Measurements from ENCODE around the gene VANGL2. TPM values are rescaled to one million over a fixed set of nuclear protein-coding genes. Genes with fewer than 3 reads are reported as not detected.
A peak's percentile ranks its signal among the peaks of the same experiment; 100 is the strongest.

Gene VANGL2
- total RNA-seq, 1 donor from 2014 or later, result 12.3 TPM

DNA sequence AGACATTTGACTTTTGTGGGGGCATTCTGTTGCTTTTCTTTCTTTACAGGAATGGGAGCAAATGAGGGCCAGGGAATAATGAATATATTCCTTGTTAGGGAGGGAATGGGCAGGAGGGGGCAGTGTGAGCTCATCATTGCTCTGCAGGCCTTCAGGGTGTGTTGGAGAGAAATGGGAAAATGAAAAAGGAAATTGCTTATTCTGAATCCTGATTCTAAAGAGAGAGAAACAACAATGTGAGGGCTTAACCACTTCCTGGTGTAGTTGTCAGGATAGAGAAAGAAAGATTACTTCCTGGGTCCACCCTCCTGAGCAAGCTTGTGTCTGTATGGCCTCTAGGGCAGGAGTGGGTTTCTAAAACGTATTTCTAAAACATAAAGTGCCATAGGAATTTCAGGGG lies 28.3 kb downstream of the VANGL2 start:
- ATAC-seq, result peak; percentile 80

DNA sequence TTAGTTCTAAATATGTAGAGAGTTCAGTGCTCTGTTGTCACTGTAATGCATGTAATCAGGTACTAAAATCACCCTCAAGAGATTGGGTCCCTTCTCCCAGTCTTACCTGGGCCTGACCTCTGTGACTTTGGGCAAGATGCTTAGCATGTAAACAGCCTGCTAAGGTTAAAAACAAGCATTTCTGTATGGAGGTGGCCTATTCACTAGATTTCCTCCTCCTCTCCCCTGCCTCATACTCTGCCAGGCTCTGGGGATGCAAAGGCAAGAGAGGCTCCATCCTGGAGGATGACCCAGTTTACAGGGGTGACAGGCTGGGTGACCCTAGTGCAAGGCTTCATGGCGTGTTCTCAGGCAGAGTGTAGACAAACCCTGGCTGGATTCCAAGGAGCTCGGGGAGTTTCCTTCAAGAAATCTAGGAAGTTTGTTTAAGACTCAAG lies 28.8 kb downstream of the VANGL2 start:
- ATAC-seq, result peak; percentile 31

DNA sequence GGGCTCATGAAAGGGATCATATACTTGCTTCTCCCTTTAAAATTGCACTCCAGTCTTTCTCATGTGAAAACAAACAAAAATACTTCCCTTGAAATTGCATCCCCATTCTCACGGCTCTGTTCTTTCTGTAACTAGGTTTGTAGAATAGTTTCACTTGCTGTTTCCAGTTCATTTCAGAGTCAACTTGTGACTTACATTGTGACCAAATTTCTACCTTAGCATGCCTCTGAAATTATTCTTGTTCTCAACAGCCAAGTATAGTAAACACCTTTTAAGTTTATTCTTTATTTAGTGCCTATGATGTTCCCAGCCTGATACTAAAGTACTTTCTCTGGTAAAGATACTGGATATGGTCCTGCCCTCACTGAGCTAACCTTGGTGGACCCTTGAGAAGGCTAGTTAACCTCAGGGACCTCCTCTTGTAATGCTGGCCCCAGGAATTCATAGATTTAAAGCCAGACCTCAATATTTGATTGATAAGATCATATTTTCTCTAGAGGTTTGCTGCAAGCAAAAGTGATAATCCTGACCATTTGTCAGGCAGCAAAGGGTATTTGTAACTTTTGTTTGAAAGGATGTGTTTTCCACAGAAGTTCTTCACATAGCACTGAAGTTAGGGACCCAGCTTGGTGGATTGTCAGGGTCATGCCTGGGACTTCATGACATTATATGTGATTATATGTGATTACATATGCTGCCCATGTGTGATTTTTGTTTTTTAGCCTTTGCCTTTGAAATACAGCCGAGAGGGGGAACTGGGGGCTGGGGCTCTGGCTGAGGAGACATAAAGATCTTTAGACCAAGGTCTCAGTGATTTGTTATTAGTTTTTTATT lies 29.6 kb downstream of the VANGL2 start:
- no peak for ATAC-seq

DNA sequence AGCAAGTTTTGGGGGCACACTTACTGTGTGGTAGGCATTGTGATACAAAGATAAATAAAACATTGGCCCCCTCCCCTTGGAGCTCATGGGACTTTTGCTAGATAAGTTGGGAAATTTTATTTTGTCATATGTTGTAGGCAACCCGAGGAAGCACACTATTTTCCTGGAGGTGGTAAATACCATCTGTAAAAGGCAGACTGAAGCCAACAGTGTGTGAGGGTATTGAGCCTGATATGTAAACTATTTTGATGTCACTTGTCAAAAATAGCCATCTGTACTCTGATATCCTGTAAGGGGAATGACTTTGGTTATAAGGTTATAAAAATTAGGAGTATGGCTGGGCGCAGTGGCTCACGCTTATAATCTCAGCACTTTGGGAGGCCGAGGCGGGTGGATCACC lies 30.6 kb downstream of the VANGL2 start:
- ATAC-seq, result no peak

DNA sequence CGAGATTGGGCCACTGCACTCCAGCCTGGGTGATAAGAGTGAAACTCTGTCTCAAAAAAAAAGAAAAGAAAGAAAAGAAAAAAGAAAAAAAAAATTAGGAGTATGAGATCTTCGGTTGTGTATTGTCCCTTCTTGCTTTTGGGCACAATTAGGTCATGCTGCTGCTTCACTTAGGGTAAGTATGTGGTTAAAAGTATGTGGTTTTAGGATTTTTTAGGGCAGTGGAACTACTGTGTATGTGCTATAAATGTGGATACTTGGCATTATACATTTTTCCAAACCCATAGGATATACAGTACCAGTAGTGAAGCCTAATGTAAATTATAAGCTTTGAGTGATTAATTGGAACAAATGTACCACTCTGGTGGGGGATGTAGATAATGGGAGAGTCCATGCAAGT lies 31.2 kb downstream of the VANGL2 start:
- ATAC-seq, result no peak

DNA sequence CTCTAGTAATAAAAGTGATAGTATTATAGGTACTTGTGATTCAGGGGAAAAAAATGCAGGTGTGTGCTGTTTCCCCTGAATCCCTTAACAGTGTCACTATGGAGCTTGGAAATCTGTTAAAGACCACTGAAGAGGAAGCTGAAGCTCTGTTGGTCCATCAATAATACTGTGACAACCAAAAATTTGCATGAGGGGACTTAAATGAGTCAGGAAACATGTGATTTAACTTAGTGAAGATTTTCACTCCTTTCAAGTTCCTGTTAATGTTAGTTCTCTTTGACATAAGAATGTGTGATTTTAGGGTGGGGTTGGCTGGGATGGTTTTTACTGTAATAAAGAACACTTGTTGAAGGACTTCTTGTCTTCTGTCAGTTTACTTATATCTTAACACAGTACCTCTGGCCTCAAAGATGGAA lies 32.0 kb downstream of the VANGL2 start:
- ATAC-seq, result no peak

DNA sequence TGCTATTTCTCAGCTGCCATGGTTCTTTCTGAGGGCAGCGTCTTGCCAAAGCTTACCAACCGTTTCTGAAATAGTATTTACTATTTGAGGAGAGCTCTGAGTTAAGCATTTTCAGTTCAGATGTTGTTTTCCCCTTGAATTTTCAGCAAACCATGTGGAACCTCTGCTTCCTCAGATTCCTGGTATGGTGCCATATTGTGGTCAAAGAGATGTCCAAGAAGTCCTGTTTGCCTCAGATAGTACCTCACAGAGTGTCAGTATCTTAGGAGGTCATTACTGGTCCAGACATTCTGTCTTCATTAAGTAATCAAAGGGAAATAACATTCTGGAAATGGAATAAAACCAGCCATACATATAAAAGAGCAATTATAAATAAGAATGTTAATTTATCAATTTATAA lies 36.6 kb downstream of the VANGL2 start:
- no peak for ATAC-seq

DNA sequence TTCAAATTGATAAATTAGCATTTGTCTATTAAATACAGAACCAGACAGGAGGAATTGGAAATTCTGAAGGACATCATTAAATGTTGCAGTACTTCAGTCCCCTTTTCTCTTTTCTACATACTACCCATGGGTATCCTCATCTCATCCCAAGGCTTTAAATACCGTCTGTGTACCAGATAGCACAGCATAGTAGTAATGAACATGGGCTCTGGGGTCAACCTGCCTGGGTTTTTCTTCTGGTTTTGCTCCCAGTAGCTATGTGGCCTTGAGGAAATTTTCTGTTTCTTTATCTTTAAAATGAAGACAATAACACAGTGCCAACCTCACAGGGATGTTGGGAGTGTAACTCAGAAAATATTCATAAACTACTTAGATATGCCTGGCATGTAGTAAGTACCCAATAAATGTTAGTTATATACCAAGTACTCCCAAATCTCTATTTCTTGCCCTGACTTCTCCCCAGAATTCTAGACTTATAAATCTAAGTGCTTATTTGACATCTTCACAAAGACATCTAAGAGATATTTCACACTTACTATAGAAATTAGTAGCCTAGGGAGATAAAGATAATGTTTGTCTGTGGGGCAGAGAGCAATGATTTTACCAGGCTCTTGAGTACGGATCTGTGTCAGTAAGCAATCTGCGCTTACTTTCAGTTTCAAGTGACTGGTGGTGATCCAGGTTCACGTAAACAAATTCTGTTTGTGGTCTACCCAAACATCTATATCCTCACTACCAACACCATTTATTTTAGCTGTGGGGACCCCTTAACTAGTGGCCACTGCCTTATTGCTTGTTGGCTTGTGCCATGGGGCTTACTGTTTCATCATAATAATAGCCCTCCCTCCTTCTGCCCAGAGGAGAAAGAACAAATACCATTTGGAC lies 37.3 kb downstream of the VANGL2 start:
- no peak for ATAC-seq

DNA sequence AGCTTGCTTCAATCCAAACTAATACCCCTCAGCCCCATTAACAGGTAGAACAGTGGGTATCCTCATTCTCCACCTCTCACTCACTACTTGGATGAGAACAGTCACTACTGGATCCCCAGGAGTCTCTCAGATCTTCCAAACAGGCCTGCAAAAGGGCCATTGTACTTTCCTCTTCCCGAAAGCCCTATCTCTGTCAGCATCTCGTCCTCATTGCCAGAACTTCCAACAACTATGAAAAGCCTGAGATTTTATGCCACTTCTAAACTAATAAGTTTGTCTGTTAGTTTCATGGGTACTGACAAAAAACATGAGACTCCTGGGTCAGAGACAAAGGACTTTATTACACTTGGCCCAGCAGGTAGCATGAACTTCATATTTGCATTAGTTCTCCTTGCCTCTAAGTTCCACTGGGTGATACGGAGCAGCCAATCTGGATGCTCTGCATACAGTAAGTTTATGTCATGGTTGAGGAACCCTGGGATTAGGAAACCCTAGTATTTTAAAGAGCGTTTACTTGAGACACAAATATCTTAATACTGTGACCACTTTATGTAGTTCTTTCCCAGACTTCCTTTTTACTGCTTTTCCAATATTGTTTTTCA lies 38.1 kb downstream of the VANGL2 start:
- ATAC-seq, result no peak

DNA sequence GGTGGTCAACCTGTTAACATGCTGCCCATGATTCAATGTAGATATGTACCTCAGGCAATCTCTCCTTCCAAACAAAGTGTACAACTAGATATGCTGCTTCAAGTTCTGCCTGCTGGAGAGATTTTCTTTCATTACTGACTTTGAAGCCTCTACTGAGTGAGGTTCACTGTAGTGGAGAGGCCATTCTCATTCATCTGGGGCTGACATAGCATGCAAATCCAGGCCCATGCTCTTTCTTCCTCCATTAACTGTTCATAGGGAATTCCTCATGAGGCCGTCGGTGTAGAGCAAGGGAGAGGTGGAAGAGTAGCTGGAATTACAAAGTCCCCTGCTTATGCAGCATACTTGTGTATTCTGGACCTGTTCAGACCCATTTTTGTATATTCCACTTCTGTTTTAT lies 38.6 kb downstream of the VANGL2 start:
- no peak for ATAC-seq

DNA sequence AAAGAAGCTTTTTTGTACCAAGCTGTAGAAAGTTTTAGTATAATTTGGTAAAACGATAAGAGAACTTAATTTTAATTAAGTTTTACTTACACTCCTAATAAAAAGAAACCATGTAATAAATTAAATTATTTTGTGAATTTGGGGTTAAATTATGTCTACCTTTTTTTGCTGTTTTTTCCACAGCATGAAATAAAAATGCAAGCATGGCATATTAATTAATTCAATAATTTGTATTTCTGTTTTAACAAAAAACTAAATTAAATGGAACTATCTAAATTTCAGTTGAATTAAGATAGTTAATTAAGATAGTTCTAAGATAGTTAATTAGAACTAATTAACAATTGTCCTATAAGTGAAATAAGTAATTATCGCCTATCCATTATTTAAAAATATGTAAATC lies 39.4 kb downstream of the VANGL2 start:
- no peak for ATAC-seq

DNA sequence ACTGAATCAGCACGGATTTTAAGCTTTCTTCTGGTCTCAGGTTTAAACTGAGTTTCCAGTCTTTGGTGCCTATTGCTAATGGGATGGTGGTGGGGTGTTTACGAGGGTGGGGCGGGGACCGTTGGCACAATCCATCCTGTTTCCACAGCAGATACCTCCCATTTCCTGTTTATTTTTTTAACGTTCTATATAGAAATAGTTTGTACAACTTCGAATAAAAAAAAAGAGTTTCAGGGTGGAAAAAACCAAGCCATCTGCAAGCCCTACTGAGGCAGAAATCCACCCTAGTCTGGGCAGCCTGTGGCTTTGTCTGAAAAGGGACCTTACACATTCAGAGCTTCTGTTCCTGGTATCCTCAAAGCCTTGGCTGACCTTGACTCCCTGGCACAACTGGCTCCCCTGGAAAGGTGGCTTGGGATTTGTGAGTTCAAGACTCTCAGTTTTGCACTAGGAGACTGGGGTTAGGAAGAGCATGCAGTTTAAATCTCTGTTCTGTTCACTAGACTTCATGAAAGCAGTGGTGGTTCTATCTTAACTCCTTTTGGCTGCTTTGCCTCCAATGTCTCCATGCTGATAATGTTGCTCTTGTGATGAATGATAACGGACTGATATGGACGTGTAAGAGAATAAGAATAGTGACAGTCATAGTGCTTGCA lies 46.7 kb downstream of the VANGL2 start:
- no peak for ATAC-seq

DNA sequence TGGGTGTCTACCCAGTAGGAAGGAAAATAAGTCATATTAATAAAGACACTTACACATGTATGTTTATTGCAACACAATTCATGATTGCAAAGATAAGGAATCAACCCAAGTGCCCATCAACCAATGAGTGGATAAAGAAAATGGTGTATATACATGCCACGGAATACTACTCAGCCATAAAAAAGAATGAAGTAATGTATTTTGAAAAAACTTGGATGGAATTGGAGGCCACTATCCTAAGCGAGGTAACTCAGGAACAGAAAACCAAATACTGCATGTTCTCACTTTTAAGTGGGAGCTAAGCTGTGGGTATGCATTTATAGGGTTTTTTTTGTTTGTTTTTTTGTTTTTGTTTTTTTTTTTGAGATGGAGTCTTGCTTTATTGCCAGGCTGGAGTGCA lies 49.1 kb downstream of the VANGL2 start:
- ATAC-seq, result no peak

DNA sequence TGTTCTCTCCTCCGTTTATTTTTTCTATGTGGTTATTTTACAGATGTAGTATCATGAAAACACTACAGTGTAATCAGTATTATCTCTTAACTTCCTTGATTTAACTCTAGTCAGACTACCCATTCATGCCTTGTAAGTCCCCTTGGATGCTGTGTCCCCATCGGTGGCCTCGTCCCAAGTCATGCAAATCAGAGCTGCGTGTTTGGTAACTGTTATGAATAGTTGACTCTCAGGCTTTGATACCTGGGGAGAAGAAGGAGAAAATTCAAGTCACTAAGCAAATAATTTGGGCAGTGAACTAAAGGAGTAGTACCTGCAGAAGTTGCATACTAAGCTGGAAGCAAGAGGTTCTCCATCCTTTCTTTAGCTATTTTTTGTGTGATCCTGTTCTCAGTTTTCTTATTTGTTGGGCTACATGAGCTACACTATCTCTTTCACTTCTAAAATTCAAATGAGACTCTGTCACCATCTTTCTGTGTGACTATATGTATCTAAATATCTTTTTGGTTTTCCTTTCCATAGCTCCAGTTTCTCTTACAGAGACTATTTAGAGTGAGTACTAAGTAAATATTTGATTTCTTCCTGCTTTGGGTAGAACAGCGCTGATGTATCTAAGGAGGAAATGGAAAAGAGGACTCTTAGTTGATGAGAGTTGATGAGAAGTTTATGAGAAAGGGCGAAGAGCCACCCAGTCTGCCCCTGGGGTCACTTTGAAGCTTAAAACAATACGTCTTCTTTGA lies 50.9 kb downstream of the VANGL2 start:
- ATAC-seq, result no peak

DNA sequence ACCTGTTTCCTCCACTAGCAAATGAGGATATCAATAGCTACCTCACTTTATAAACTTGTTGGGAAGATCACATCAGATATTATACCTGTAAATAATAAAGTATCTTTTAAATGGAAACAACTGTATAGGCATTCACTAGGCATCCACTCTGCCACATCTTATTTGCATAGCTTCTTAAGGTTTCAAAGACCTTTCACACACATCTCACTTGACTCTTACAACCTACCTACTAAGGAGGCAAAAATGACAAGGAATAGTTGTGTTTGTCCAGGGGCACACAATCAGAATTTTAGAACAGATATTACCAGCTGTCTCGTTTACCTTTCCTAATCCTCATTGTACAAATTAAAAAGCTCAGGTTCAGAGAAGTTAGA lies 51.5 kb downstream of the VANGL2 start:
- ATAC-seq, result no peak

DNA sequence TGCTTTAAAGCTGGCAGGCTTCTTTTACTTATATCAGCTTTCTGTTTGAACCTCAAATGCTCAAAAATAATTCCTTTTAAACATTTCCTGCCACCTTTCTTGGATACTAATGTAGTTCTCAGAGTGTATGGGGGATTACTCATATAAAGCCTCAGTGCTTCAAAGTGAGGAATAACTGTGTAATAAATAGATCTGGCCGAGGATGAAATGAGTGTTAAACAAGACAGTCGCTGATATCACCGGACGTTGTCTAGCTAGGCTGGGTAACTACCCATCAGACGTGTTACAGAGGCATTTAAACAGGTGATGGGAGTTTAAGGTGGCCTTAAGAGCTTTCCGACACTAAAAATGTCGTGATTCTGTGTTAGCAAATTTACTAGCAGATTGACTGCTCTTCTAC lies 53.1 kb downstream of the VANGL2 start:
- ATAC-seq, result no peak

DNA sequence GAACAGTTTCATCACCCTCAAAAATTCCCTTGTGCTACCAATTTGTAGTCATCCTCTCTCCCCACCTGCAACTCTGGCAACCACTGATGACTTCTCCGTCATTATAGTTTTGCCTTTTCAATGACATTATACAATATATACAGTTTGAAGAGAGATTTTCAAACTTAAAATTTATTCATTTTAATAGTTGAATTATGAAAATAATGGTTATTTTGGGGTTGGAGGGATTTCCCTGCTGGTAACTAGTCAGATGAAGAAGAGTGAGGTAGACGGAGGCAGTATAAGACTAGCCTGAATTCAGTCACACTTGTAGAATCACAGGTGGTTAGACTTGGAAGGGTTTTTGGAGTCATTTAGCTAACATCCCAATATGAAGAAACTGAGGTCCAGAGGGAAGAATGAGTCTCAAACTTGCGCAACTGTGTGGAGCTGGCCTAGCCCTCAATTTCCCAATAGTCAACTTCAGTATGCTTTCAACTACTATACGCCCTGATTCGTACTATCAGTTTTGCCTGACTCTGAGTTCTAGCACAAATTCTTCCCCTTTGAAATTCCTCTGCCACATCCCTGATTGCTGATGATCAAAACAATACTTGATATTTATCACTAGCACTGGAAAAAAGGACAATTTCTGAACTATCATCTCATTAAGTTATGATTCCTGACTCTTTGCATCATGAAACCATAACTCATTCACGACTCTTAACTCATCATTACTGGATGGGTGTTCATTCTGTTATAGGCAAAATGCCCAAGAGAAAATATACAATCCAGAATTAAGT lies 54.2 kb downstream of the VANGL2 start:
- ATAC-seq, result no peak

DNA sequence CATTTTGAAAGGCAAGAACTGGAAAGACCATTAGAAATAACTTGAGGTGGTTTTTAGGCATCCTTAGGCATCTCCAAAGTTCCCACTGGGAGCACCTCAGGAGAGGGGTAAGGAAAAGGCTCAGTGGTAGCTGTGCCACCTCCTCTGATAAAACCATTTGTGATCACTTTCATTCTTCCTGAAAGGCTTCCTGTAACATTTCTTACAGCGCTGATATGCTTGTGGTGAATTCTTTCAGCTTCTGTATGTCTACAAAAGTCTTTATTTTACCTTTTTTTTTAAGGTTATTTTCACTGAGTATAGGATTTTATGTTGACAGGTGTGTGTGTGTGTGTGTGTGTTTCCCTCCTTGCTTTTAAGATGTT lies 54.8 kb downstream of the VANGL2 start:
- no peak for ATAC-seq

DNA sequence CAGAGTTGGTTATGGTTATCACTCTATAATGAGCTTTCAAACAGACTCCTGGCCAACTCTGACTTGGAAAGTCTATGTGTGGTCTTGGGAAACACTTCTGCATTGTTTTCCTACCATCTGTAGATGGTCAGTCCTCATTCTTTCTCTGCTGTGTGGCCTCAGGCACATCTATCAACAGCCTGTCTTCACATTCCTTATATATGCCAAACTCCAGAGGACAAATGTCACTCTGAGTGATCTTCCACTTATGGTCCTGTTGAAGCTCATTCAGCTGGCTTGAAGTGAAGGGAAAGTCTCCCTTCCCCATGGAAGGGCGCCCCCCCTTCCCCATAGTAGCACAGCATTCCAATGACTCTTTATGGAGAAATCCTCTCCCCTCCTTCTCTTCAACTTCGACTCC lies 58.7 kb downstream of the VANGL2 start:
- ATAC-seq, result no peak

DNA sequence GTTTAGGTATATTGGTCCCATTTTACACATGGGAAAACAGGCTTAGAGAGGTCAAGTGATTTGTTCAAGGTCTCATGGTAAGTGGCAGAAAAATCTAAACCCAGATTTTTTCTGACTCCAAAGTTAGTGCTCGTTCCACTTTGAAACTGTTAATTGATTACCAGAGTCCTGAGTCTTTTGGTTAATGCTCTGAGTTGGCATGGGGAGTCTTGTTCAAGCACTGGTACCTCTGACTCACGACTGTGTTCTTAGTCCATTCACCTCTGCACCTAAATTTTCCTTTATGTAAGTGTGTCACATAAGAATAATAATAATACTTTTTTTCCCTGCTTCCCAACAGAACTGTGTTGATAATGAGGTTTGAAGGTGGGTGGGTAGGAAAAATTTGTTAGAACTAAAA lies 59.3 kb downstream of the VANGL2 start:
- no peak for ATAC-seq

DNA sequence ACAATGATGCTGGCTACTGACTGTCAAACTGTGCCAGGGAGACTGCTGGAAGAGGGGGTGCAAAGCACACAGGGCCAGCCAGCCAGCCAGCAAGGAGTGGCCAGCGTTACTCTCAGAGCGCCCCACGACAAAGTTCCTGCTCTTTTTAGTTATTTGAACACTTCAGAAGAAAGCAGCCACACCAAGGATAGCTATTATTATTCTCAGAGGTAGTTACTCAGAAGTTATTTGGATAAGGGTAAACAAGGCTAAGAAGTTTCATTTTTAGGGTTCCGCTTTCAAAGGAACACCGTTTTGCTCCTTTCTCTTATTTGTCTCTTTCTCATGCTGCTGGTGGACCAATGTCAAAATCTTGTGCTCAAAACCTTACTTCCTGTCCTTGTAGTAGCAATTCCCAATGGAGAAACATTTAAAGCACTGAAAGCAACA lies 59.9 kb downstream of the VANGL2 start:
- ATAC-seq, result no peak

All from esophagus mucosa (tissue), 1 donor.